B cell (primary cell): ENCODE measurements around the gene HYDIN. TPM values are rescaled to one million over a fixed set of nuclear protein-coding genes. Genes with fewer than 3 reads are reported as not detected.
"Not testable (repeated sequence)": the region's sequence is repeated elsewhere in the genome, so short reads cannot be mapped to it uniquely, and the experiment has no call there.

Source experiments
- ATAC-seq: fragments of 200-7000 bp; cut with Tn5 transposase; one replicate; pipeline ENCODE4 v1.10.0; 2021; ENCODE audit warnings: low read depth, mild to moderate bottlenecking, moderate number of reproducible peaks, moderate library complexity
- CTCF ChIA-PET: fragments of 350-600 bp; sonication (Branson Sonifier 250); formaldehyde crosslinking; loops from one replicate; lab custom pipeline; 2021; ENCODE audit warnings: antibody characterized with exemption, inconsistent platforms; lab: Charles Lee
- POLR2A ChIA-PET: fragments of 350-600 bp; sonication (Branson Sonifier 250); formaldehyde crosslinking; loops from one replicate; lab custom pipeline; 2021; ENCODE audit warnings: antibody characterized with exemption; lab: Charles Lee
- DNase-seq: peaks from one replicate; pipeline ENCODE4 v3.0.0; 2013
- H2AFZ ChIP-seq: 2 replicates; pipeline ENCODE4 v1.6.1; 2012; ENCODE audit warnings: mild to moderate bottlenecking, low read depth, low read length; ENCODE audit not compliant: insufficient read depth, poor library complexity, severe bottlenecking
- H3K27ac ChIP-seq, 2 donors: 1 replicate in 1 of 2; 2 replicates in 1 of 2; pipeline ENCODE4 v1.5.1; 2012 to 2013; ENCODE audit warnings: low read length in 2 of 2, mild to moderate bottlenecking in 2 of 2, moderate library complexity in 1 of 2
- H3K27me3 ChIP-seq, 4 experiments: fragments of 200-600 bp in 1 of 4; sonication (generic) in 1 of 4; replicated peaks in 1 of 4; 1 replicate in 2 of 4; 2 replicates in 2 of 4; pipeline versions ENCODE4 v1.6.1 to v1.7.0; 2013 to 2016; ENCODE audit warnings: low read length in 3 of 4, mild to moderate bottlenecking in 2 of 4, mixed read lengths in 1 of 4, moderate library complexity in 1 of 4; ENCODE audit not compliant: insufficient read depth in 4 of 4, control insufficient read depth in 3 of 4; ENCODE audit errors: control extremely low read depth in 1 of 4
- H3K36me3 ChIP-seq, 2 experiments: replicated peaks in 1 of 2; 1 replicate in 1 of 2; 2 replicates in 1 of 2; pipeline versions ENCODE4 v1.6.1 to v1.7.1; 2013; ENCODE audit warnings: low read length in 1 of 2; ENCODE audit not compliant: insufficient read depth in 2 of 2, control insufficient read depth in 1 of 2; ENCODE audit errors: control extremely low read depth in 1 of 2, extremely low read depth in 1 of 2
- H3K4me1 ChIP-seq, 2 donors: fragments of 200-600 bp in 1 of 2; sonication (generic) in 1 of 2; 1 replicate in 1 of 2; 2 replicates in 1 of 2; pipeline versions ENCODE4 v1.5.1 to v1.6.1; 2013 to 2017; ENCODE audit warnings: low read length in 2 of 2; ENCODE audit not compliant: control insufficient read depth in 2 of 2, insufficient read depth in 2 of 2
- H3K4me2 ChIP-seq: replicated peaks from 2 replicates; pipeline ENCODE3; 2012; ENCODE audit warnings: mild to moderate bottlenecking, low read depth, low read length; ENCODE audit not compliant: poor library complexity, severe bottlenecking
- H3K4me3 ChIP-seq, 5 experiments: fragments of 200-600 bp in 1 of 5; sonication (generic) in 1 of 5; 1 replicate in 3 of 5; 2 replicates in 2 of 5; pipeline versions ENCODE4 v1.5.1 to v1.7.0; 2011 to 2016; ENCODE audit warnings: low read length in 4 of 5, mild to moderate bottlenecking in 4 of 5, low read depth in 2 of 5, control low read depth in 1 of 5, moderate library complexity in 1 of 5; ENCODE audit not compliant: insufficient read depth in 1 of 5; ENCODE audit errors: control extremely low read depth in 1 of 5, extremely low read depth in 1 of 5
- H3K79me2 ChIP-seq: fragments of 200-600 bp; sonication (generic); one replicate; pipeline ENCODE4 v1.6.0; 2016; ENCODE audit warnings: low read length; ENCODE audit not compliant: control insufficient read depth, insufficient read depth
- H3K9ac ChIP-seq: fragments of 200-600 bp; sonication (generic); 2 replicates; pipeline ENCODE4 v1.6.1; 2017; ENCODE audit warnings: mild to moderate bottlenecking, low read length, moderate library complexity
- H3K9me3 ChIP-seq, 3 donors: one replicate each; pipeline versions ENCODE4 v1.6.1 to v1.7.1; 2013; ENCODE audit warnings: low read length in 2 of 3; ENCODE audit not compliant: control insufficient read depth in 2 of 3, insufficient read depth in 1 of 3; ENCODE audit errors: control extremely low read depth in 1 of 3
- H4K20me1 ChIP-seq: 2 replicates; pipeline ENCODE4 v1.6.0; 2012; ENCODE audit warnings: mild to moderate bottlenecking, low read length; ENCODE audit not compliant: insufficient read depth, control insufficient read depth, poor library complexity, severe bottlenecking
- H3K27ac Mint-ChIP-seq: one replicate; pipeline ENCODE4 v1.8.0; 2021; ENCODE audit warnings: mixed read lengths
- H3K27me3 Mint-ChIP-seq: one replicate; pipeline ENCODE4 v1.8.0; 2021; ENCODE audit warnings: mixed read lengths
- H3K4me1 Mint-ChIP-seq: one replicate; pipeline ENCODE4 v1.8.0; 2021; ENCODE audit warnings: mixed read lengths
- H3K4me3 Mint-ChIP-seq: one replicate; pipeline ENCODE4 v1.8.0; 2021; ENCODE audit warnings: mixed read lengths
- H3K9me3 Mint-ChIP-seq: one replicate; pipeline ENCODE4 v1.8.0; 2022; ENCODE audit warnings: mixed read lengths; ENCODE audit not compliant: insufficient read depth
- WGBS: methylation state at CpG from one replicate; pipeline ENCODE4 v1.1.5; 2013; ENCODE audit warnings: missing lambda C conversion rate; ENCODE audit not compliant: insufficient coverage; 5-methylcytosine and 5-hydroxymethylcytosine counted together
- intact Hi-C: fragments of 100-400 bp; cut with micrococcal nuclease; formaldehyde crosslinking; loops from one replicate; pipeline ENCODE4 v1.10.0; 2022
- polyA plus RNA-seq: library from polyadenylated mRNA; depleted of rRNA; stranded (reverse); fragments of >200 nt; gene quantifications from 2 replicates; pipeline ENCODE4 v1.2.3, GENCODE V29; 2012
- total RNA-seq, 2 donors: library from RNA; stranded (reverse); fragments of 120-200 nt in 1 of 2; gene quantifications; 1 replicate in 1 of 2; 2 replicates in 1 of 2; pipeline versions ENCODE4 v1.2.3 to v1.2.4, GENCODE V29; 2013 to 2022

The HYDIN gene
- total and polyA plus RNA-seq, 2 donors (not counting 1 experiment from before 2014, with no cell fraction given) = 0.10 TPM; not detected in 1

DNA sequence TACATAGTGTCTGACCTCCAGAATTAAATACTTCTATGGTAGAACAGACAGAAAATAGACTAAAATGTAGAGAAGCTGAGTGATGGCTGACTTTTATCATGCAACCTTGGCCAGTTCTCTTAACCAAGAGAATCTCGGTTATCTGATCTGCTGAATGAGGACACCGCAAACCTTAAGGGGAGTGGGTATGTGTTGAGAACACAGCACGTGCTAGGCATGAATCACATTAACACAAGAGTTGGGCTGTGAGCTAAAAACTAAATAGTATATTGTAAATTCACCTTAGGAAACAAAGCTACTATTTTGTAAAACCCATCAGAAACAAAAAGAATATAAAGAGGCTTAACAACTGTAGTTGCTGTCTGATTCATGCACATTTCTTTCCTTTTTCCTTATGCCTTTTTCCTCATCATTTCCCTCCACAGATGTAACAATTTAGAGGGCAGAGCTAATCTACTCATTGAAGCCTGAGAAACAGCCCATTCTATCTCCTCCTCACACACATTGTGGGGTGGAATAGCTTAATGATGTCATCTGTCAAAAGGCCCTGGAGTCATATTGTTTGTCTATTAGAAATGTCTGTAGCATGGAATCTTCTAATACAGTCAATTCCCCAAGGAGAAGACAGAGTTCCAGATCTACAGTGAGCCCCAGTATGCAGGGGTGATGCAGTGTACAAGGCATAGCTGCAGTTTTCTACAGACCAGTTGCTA lies 176.5 kb downstream of the HYDIN start:
- ATAC-seq, H3K9ac ChIP-seq, H3K79me2 ChIP-seq, H3K4me1 ChIP-seq, H3K27ac ChIP-seq, H3K27me3 ChIP-seq, H3K27me3 Mint-ChIP-seq, H3K9me3 Mint-ChIP-seq, CTCF ChIA-PET, H3K4me1 Mint-ChIP-seq, POLR2A ChIA-PET, H3K4me3 ChIP-seq, H3K9me3 ChIP-seq, H3K27ac Mint-ChIP-seq, H3K4me2 ChIP-seq, intact Hi-C loops, H2AFZ ChIP-seq, H4K20me1 ChIP-seq, H3K36me3 ChIP-seq, H3K4me3 Mint-ChIP-seq, DNase-seq: not testable (repeated sequence)
- no CpG with 5 or more reads among the region's 3 CpGs for WGBS

DNA sequence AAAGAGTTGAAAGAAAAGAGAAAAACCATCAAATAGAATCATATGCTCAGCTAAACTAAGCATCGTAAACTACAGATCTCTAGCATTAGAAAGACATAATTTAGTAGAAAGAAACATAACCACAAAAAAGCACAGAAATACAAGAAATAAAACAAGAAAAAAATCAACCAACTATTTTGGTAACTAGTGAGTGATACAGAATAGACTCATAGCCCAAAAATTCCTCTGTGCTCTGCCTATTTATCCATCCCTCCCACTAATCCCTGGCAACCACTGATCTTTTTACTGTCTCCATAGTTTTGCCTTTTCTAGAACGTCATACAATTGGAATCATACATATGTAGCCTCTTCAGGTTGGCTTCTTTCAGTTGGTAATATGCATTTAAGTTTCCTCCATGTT lies 180.2 kb downstream of the HYDIN start:
- H3K79me2 ChIP-seq, H3K27me3 ChIP-seq, H4K20me1 ChIP-seq, H3K9me3 ChIP-seq, ATAC-seq, intact Hi-C loops, H3K9me3 Mint-ChIP-seq, H3K27ac ChIP-seq, H3K4me2 ChIP-seq, H3K27me3 Mint-ChIP-seq, H3K4me3 ChIP-seq, DNase-seq, H3K4me1 Mint-ChIP-seq, H3K36me3 ChIP-seq, CTCF ChIA-PET, H3K4me1 ChIP-seq, H3K27ac Mint-ChIP-seq, POLR2A ChIA-PET, H2AFZ ChIP-seq, H3K4me3 Mint-ChIP-seq, H3K9ac ChIP-seq: not testable (repeated sequence)
- no CpG with 5 or more reads among the region's 2 CpGs for WGBS

DNA sequence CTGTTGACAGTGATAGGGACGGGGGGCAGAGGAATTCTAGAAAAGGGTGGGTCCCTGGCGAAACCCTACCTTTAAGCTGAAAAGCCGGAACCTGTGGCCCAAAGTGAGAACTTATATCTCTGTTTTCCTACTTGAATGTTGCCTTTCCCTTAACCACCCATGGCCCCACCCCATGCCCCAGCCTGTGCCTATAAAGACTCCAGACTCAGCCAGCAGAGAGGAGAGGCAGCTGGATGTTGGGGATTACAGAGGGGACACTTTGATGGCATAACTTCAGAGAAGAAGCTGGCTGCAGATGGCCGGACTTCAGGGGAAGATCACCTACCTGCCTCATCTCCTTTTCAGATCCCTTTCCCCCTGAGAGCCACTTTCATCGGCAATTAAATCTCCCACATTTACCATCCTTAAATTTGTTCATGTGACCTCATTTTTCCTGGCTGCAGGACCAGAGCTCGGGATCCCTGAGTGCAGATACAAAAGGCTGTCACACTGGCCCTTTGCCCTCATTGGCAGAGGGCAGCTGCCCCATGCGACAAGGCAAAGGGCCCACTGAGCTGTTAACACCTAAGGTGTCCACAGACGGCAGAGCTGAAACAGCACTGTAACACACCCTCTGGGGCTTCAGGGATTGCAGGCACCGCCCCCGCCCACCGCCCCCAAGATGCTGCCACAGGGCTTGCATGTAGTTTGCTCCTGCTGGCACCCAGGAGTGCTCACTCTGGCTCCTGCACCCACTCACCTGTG lies 191.0 kb downstream of the HYDIN start:
- POLR2A ChIA-PET, DNase-seq, intact Hi-C loops, H3K4me1 ChIP-seq, H3K27me3 ChIP-seq, H2AFZ ChIP-seq, H3K4me2 ChIP-seq, H3K79me2 ChIP-seq, H3K27ac Mint-ChIP-seq, H3K27ac ChIP-seq, H3K4me3 Mint-ChIP-seq, H3K9ac ChIP-seq, CTCF ChIA-PET, H3K4me1 Mint-ChIP-seq, H3K36me3 ChIP-seq, ATAC-seq, H3K4me3 ChIP-seq, H3K9me3 Mint-ChIP-seq, H3K9me3 ChIP-seq, H4K20me1 ChIP-seq, H3K27me3 Mint-ChIP-seq: not testable (repeated sequence)
- 80% methylated on average over 3 of the region's 11 CpGs for WGBS

DNA sequence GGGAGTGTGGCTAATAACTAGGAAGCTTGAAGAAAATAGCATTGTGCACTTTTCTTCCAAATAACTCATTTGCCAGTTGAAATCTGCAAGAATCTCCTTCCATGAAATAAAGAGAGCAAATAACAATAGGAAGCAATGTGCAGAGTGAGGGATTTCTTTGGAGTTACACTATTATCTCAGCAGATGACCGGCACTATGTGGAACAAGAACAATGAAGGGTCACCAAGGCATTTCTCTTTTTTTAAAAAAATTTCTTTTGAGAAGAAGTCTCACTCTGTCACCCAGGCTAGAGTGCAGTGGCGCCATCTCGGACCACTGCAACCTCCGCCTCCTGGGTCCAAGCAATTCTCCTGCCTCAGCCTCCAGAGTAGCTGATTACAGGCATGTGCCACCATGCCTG lies 192.1 kb downstream of the HYDIN start:
- H3K79me2 ChIP-seq, H3K27ac ChIP-seq, H3K27ac Mint-ChIP-seq, H3K4me2 ChIP-seq, ATAC-seq, H3K4me1 ChIP-seq, H3K27me3 Mint-ChIP-seq, CTCF ChIA-PET, H3K27me3 ChIP-seq, H3K36me3 ChIP-seq, POLR2A ChIA-PET, H4K20me1 ChIP-seq, intact Hi-C loops, H3K4me3 ChIP-seq, H3K4me1 Mint-ChIP-seq, DNase-seq, H3K9me3 Mint-ChIP-seq, H3K4me3 Mint-ChIP-seq, H3K9me3 ChIP-seq, H3K9ac ChIP-seq, H2AFZ ChIP-seq: not testable (repeated sequence)
- WGBS = no CpG with 5 or more reads among the region's 4 CpGs
